Gastroesophageal sphincter (tissue), 4 donors: Measurements from ENCODE around the gene DHX35. TPM values are rescaled to one million over a fixed set of nuclear protein-coding genes. Genes with fewer than 3 reads are reported as not detected.

Source experiments
- ATAC-seq: fragments of 150-250 bp; one replicate; pipeline ENCODE4 v1.9.1; 2016; ENCODE audit warnings: mild to moderate bottlenecking, moderate library complexity
- H3K27ac ChIP-seq, 4 donors: fragments of 200-600 bp; sonication (generic) in 3 of 4; 1 replicate in 3 of 4; 2 replicates in 1 of 4; pipeline ENCODE4 v1.5.1; 2016 to 2019
- H3K27me3 ChIP-seq: fragments of 200-600 bp; sonication (generic); one replicate; pipeline ENCODE4 v1.5.1; 2019
- H3K36me3 ChIP-seq, 2 donors: fragments of 200-600 bp; sonication (generic); one replicate each; pipeline ENCODE4 v1.5.1; 2019; ENCODE audit warnings: control low read depth in 1 of 2
- H3K4me1 ChIP-seq, 3 donors: fragments of 200-600 bp; sonication (generic); 1 replicate in 2 of 3; 2 replicates in 1 of 3; pipeline ENCODE4 v1.5.1; 2016 to 2019; ENCODE audit warnings: control low read depth in 2 of 3
- H3K4me3 ChIP-seq, 2 donors: fragments of 200-600 bp; sonication (generic); one replicate each; pipeline ENCODE4 v1.5.1; 2019; ENCODE audit warnings: mild to moderate bottlenecking in 1 of 2, moderate library complexity in 1 of 2
- H3K9me3 ChIP-seq, 3 donors: fragments of 200-600 bp; sonication (generic); one replicate each; pipeline ENCODE4 v1.5.1; 2017 to 2019; ENCODE audit warnings: control low read depth in 2 of 3
- CTCF ChIP-seq, 4 experiments: fragments of 200-600 bp in 2 of 4; fragments of 450-650 bp in 2 of 4; sonication (generic) in 1 of 4; IDR thresholded peaks; one replicate each; pipeline ENCODE4 v1.5.1; 2017 to 2019; ENCODE audit warnings: antibody characterized with exemption in 4 of 4, mild to moderate bottlenecking in 2 of 4, moderate library complexity in 2 of 4
- EP300 ChIP-seq: sonication (generic); formaldehyde crosslinking; IDR thresholded peaks from one replicate; pipeline ENCODE4 v1.6.1; 2017; ENCODE audit warnings: antibody characterized with exemption, mild to moderate bottlenecking
- POLR2A ChIP-seq, 2 donors: fragments of 450-650 bp; IDR thresholded peaks; one replicate each; pipeline ENCODE4 v1.6.1; 2017; ENCODE audit warnings: antibody characterized with exemption in 2 of 2, mild to moderate bottlenecking in 2 of 2, moderate library complexity in 1 of 2
- POLR2AphosphoS5 ChIP-seq: sonication (generic); formaldehyde crosslinking; IDR thresholded peaks from one replicate; pipeline ENCODE4 v1.6.1; 2017; ENCODE audit warnings: antibody characterized with exemption
- WGBS, 2 donors: methylation state at CpG; one replicate each; pipeline ENCODE4 v1.1.5; 2018; ENCODE audit warnings: low coverage in 1 of 2; 5-methylcytosine and 5-hydroxymethylcytosine counted together
- total RNA-seq, 4 donors: library from RNA; depleted of rRNA; stranded (reverse); fragments of >200 nt; gene quantifications; one replicate each; pipeline ENCODE4 v1.1.0, GENCODE V29; 2016

DHX35 gene
- total RNA-seq: 10 to 100 TPM; 23.0 to 34.1 (median 25.6) TPM

GRCh38 chr20:38962044-38962927 lies at the start of gene DHX35:
TSS of gene DHX35 (plus strand) at chr20:38962344. CDS start at chr20:38962368, 24 bp downstream.
- Histone ChIP-seq H3K4me1 (peaks cover 0 to 47% (median 2%) of the 10 kb centered on the region in 3 donors), H3K27me3 (no peaks in the 10 kb centered on the region), H3K27ac (peak within 1 kb of the TSS; percentile 77 to 98 (median 94)), H3K36me3 (no peaks in the 10 kb centered on the region), H3K9me3 (no peaks in the 10 kb centered on the region), H3K4me3 (peak within 1 kb of the TSS; percentile 72 to 75)
- peak; percentile 32 to 47 for TF ChIP-seq POLR2A (IDR thresholded peaks at IDR 0.05)
- no peak for TF ChIP-seq EP300
- peak; percentile 74 for TF ChIP-seq POLR2AphosphoS5
- TF ChIP-seq CTCF (IDR thresholded peaks at IDR 0.05): peak in 2 of 4 experiments; percentile 18 to 59
- peak; percentile 100 for ATAC-seq
- 0% methylated on average over 7 of the region's 70 CpGs; no CpG with 5 or more reads in 1 of the 2 donors for WGBS, 2 donors

- H3K9me3 ChIP-seq: no peaks in the 10 kb centered on the region
- WGBS, 2 donors: 88 to 94% methylated on average over 3 to 7 of the region's 7 CpGs
- no peak overlapping the region for H3K27ac ChIP-seq
- H3K4me1 ChIP-seq: no peaks in the 10 kb centered on the region
- H3K27me3 ChIP-seq: peaks cover 18% of the 10 kb centered on the region
- no peak for ATAC-seq
- TF ChIP-seq POLR2A (IDR thresholded peaks at IDR 0.05): no peak
- no peak for TF ChIP-seq EP300
- no peak for TF ChIP-seq POLR2AphosphoS5
- TF ChIP-seq CTCF (IDR thresholded peaks at IDR 0.05): no peak
- H3K4me3 ChIP-seq: no peak overlapping the region
- no peaks in the 10 kb centered on the region for H3K36me3 ChIP-seq
These were observed 46.8 kb upstream of the DHX35 start for GRCh38 chr20:38915355-38915754.

GRCh38 chr20:38917657-38918056 lies 44.5 kb upstream of the DHX35 start:
- TF ChIP-seq CTCF (IDR thresholded peaks at IDR 0.05) (no peak), POLR2A (IDR thresholded peaks at IDR 0.05) (no peak), POLR2AphosphoS5 (no peak), EP300 (no peak)
- no peak overlapping the region for H3K4me3 ChIP-seq
- H3K27me3 ChIP-seq: peaks cover 30% of the 10 kb centered on the region
- no peaks in the 10 kb centered on the region for H3K36me3 ChIP-seq
- no peaks in the 10 kb centered on the region for H3K4me1 ChIP-seq
- no peaks in the 10 kb centered on the region for H3K9me3 ChIP-seq
- WGBS, 2 donors: 85 to 94% methylated on average over 3 to 4 of the region's 4 CpGs
- no peak overlapping the region for H3K27ac ChIP-seq
- ATAC-seq: no peak

- Histone ChIP-seq H3K4me3 (no peak overlapping the region), H3K27me3 (peaks cover 30% of the 10 kb centered on the region), H3K36me3 (no peaks in the 10 kb centered on the region), H3K4me1 (no peaks in the 10 kb centered on the region), H3K27ac (no peak overlapping the region), H3K9me3 (no peaks in the 10 kb centered on the region)
- TF ChIP-seq EP300: no peak
- TF ChIP-seq POLR2AphosphoS5: no peak
- no peak for TF ChIP-seq POLR2A (IDR thresholded peaks at IDR 0.05)
- no peak for TF ChIP-seq CTCF (IDR thresholded peaks at IDR 0.05)
- no peak for ATAC-seq
- 92 to 100% methylated on average over 2 to 5 of the region's 19 CpGs for WGBS, 2 donors
These were observed 44.0 kb upstream of the DHX35 start for GRCh38 chr20:38918172-38918571.

- Histone ChIP-seq H3K4me1 (no peaks in the 10 kb centered on the region), H3K36me3 (no peaks in the 10 kb centered on the region), H3K4me3 (no peak overlapping the region), H3K27ac (no peak overlapping the region), H3K9me3 (no peaks in the 10 kb centered on the region), H3K27me3 (peaks cover 21% of the 10 kb centered on the region)
- no peak for ATAC-seq
- 54 to 60% methylated on average over 2 of the region's 7 CpGs for WGBS, 2 donors
- TF ChIP-seq POLR2A (IDR thresholded peaks at IDR 0.05) (no peak), POLR2AphosphoS5 (no peak), EP300 (no peak), CTCF (IDR thresholded peaks at IDR 0.05) (no peak)
These were observed 42.5 kb upstream of the DHX35 start for GRCh38 chr20:38919683-38920082.
